Measurements from ENCODE around the gene KRTCAP2.
"Not testable (repeated sequence)": the region's sequence is repeated elsewhere in the genome, so short reads cannot be mapped to it uniquely, and the experiment has no call there.

The KRTCAP2 gene

GRCh38 chr1:155172732-155173477 is at the start of gene KRTCAP2:
Gene KRTCAP2 (minus strand): TSS chr1:155173304. CDS start chr1:155173224, 80 bp downstream.
- DNase-seq = peak; percentile 95
- Mint-ChIP-seq H3K4me1 (ENCODE audit: low read depth) (peaks cover 58% of the 10 kb centered on the region), H3K4me3 (peak within 1 kb of the TSS; percentile 91), H3K9me3 (no peaks in the 10 kb centered on the region), H3K36me3 (ENCODE audit: low read depth) (peaks cover 64% of the 10 kb centered on the region), H3K27me3 (no peaks in the 10 kb centered on the region), H3K27ac (peak within 1 kb of the TSS; percentile 97)

GRCh38 chr1:155220211-155220965 is 47.3 kb upstream of the KRTCAP2 start:
- not testable (repeated sequence) for H3K9me3 Mint-ChIP-seq, DNase-seq, H3K4me3 Mint-ChIP-seq, H3K27me3 Mint-ChIP-seq
- peak overlapping the region; percentile 65 for H3K27ac Mint-ChIP-seq
- peaks cover 39% of the 10 kb centered on the region for H3K4me1 Mint-ChIP-seq (ENCODE audit: low read depth)
- peaks cover 44% of the 10 kb centered on the region for H3K36me3 Mint-ChIP-seq (ENCODE audit: low read depth)

GRCh38 chr1:155219592-155220031 is 46.5 kb upstream of the KRTCAP2 start:
- peaks cover 39% of the 10 kb centered on the region for H3K4me1 Mint-ChIP-seq (ENCODE audit: low read depth)
- no peaks in the 10 kb centered on the region for H3K9me3 Mint-ChIP-seq
- no peaks in the 10 kb centered on the region for H3K27me3 Mint-ChIP-seq
- no peak overlapping the region for H3K4me3 Mint-ChIP-seq
- H3K36me3 Mint-ChIP-seq (ENCODE audit: low read depth) = peaks cover 45% of the 10 kb centered on the region
- peak; percentile 48 for DNase-seq
- H3K27ac Mint-ChIP-seq = peak overlapping the region; percentile 67

GRCh38 chr1:155218854-155219591 is 45.9 kb upstream of the KRTCAP2 start:
- DNase-seq = no peak
- H3K36me3 Mint-ChIP-seq (ENCODE audit: low read depth) = peaks cover 40% of the 10 kb centered on the region
- no peaks in the 10 kb centered on the region for H3K9me3 Mint-ChIP-seq
- no peak overlapping the region for H3K4me3 Mint-ChIP-seq
- H3K27ac Mint-ChIP-seq = peak overlapping the region; percentile 67
- H3K4me1 Mint-ChIP-seq (ENCODE audit: low read depth) = peaks cover 35% of the 10 kb centered on the region
- H3K27me3 Mint-ChIP-seq = no peaks in the 10 kb centered on the region

- peaks cover 32% of the 10 kb centered on the region for H3K4me1 Mint-ChIP-seq (ENCODE audit: low read depth)
- DNase-seq, H3K27me3 Mint-ChIP-seq, H3K9me3 Mint-ChIP-seq, H3K4me3 Mint-ChIP-seq: not testable (repeated sequence)
- H3K36me3 Mint-ChIP-seq (ENCODE audit: low read depth) = peaks cover 47% of the 10 kb centered on the region
- H3K27ac Mint-ChIP-seq = peak overlapping the region; percentile 13
These were observed 41.6 kb upstream of the KRTCAP2 start for GRCh38 chr1:155214702-155215101.

- H3K27ac Mint-ChIP-seq, DNase-seq, H3K9me3 Mint-ChIP-seq, H3K27me3 Mint-ChIP-seq, H3K4me3 Mint-ChIP-seq: not testable (repeated sequence)
- Mint-ChIP-seq H3K36me3 (ENCODE audit: low read depth) (peaks cover 48% of the 10 kb centered on the region), H3K4me1 (ENCODE audit: low read depth) (peaks cover 34% of the 10 kb centered on the region)
These were observed 38.9 kb upstream of the KRTCAP2 start for GRCh38 chr1:155212051-155212440.

- not testable (repeated sequence) for H3K4me3 Mint-ChIP-seq, H3K9me3 Mint-ChIP-seq, H3K27ac Mint-ChIP-seq, DNase-seq, H3K27me3 Mint-ChIP-seq
- Mint-ChIP-seq H3K4me1 (ENCODE audit: low read depth) (peaks cover 38% of the 10 kb centered on the region), H3K36me3 (ENCODE audit: low read depth) (peaks cover 45% of the 10 kb centered on the region)
These were observed 38.4 kb upstream of the KRTCAP2 start for GRCh38 chr1:155211381-155212050.

- peak overlapping the region; percentile 93 for H3K4me3 Mint-ChIP-seq
- no peak for DNase-seq
- H3K36me3 Mint-ChIP-seq (ENCODE audit: low read depth) = peaks cover 35% of the 10 kb centered on the region
- H3K27ac Mint-ChIP-seq = peak overlapping the region; percentile 19
- no peaks in the 10 kb centered on the region for H3K9me3 Mint-ChIP-seq
- H3K27me3 Mint-ChIP-seq = no peaks in the 10 kb centered on the region
- peaks cover 38% of the 10 kb centered on the region for H3K4me1 Mint-ChIP-seq (ENCODE audit: low read depth)
These were observed 37.4 kb upstream of the KRTCAP2 start for GRCh38 chr1:155210314-155211104.

- DNase-seq = no peak
- Mint-ChIP-seq H3K4me3 (peak overlapping the region; percentile 93), H3K27ac (peak overlapping the region; percentile 91), H3K36me3 (ENCODE audit: low read depth) (peaks cover 26% of the 10 kb centered on the region), H3K27me3 (no peaks in the 10 kb centered on the region), H3K9me3 (no peaks in the 10 kb centered on the region), H3K4me1 (ENCODE audit: low read depth) (peaks cover 30% of the 10 kb centered on the region)
These were observed 36.2 kb upstream of the KRTCAP2 start for GRCh38 chr1:155209312-155209721.

- no peaks in the 10 kb centered on the region for H3K27me3 Mint-ChIP-seq
- peak; percentile 91 for DNase-seq
These were observed 35.6 kb upstream of the KRTCAP2 start, which contains the start of gene MTX1 for GRCh38 chr1:155208541-155209311. Gene MTX1 (plus strand): TSS chr1:155208695. CDS start chr1:155208805, 110 bp downstream.

GRCh38 chr1:155207806-155208540 is 34.9 kb upstream of the KRTCAP2 start, which contains the start of gene THBS3:
Gene THBS3 (minus strand): TSS chr1:155207897. CDS start chr1:155207876, 21 bp downstream.
- Mint-ChIP-seq H3K4me1 (ENCODE audit: low read depth) (peaks cover 30% of the 10 kb centered on the region), H3K27me3 (no peaks in the 10 kb centered on the region), H3K9me3 (no peaks in the 10 kb centered on the region), H3K27ac (peak within 1 kb of the TSS; percentile 91), H3K36me3 (ENCODE audit: low read depth) (peaks cover 26% of the 10 kb centered on the region), H3K4me3 (peak within 1 kb of the TSS; percentile 93)
- DNase-seq = no peak

More at GRCh38 chr1:155208541-155209311, 35.6 kb upstream of the KRTCAP2 start, which contains the start of gene MTX1:
- peaks cover 26% of the 10 kb centered on the region for H3K36me3 Mint-ChIP-seq (ENCODE audit: low read depth)
- peak within 1 kb of the TSS; percentile 91 for H3K27ac Mint-ChIP-seq
- H3K4me1 Mint-ChIP-seq (ENCODE audit: low read depth) = peaks cover 30% of the 10 kb centered on the region
- peak within 1 kb of the TSS; percentile 93 for H3K4me3 Mint-ChIP-seq
- H3K9me3 Mint-ChIP-seq = no peaks in the 10 kb centered on the region

Measured in activated T-cell treated with anti-CD3 and anti-CD28 coated beads, Interleukin-2, amount 50 U/mL, for 24 hours (primary cell).